HEK293T (cell line): ENCODE measurements around the gene KASH5.

Experiments
- BHLHE40 ChIP-seq: fragments of 450-650 bp; IDR thresholded peaks from 2 replicates; pipeline ENCODE4 v1.6.1; 2016; ENCODE audit warnings: mild to moderate bottlenecking, moderate library complexity, borderline replicate concordance
- FOXK2 ChIP-seq: fragments of 450-650 bp; IDR thresholded peaks from 2 replicates; pipeline ENCODE4 v1.6.1; 2016; ENCODE audit warnings: mild to moderate bottlenecking
- FOXM1 ChIP-seq: fragments of 450-650 bp; IDR thresholded peaks from 2 replicates; pipeline ENCODE4 v1.6.1; 2017; ENCODE audit warnings: mild to moderate bottlenecking, borderline replicate concordance
- NFRKB ChIP-seq: fragments of 450-650 bp; IDR thresholded peaks from 2 replicates; pipeline ENCODE4 v1.6.1; 2016; ENCODE audit warnings: mild to moderate bottlenecking, moderate library complexity
- SP1 ChIP-seq: fragments of 450-650 bp; IDR thresholded peaks from 2 replicates; pipeline ENCODE4 v1.6.1; 2017

DNA sequence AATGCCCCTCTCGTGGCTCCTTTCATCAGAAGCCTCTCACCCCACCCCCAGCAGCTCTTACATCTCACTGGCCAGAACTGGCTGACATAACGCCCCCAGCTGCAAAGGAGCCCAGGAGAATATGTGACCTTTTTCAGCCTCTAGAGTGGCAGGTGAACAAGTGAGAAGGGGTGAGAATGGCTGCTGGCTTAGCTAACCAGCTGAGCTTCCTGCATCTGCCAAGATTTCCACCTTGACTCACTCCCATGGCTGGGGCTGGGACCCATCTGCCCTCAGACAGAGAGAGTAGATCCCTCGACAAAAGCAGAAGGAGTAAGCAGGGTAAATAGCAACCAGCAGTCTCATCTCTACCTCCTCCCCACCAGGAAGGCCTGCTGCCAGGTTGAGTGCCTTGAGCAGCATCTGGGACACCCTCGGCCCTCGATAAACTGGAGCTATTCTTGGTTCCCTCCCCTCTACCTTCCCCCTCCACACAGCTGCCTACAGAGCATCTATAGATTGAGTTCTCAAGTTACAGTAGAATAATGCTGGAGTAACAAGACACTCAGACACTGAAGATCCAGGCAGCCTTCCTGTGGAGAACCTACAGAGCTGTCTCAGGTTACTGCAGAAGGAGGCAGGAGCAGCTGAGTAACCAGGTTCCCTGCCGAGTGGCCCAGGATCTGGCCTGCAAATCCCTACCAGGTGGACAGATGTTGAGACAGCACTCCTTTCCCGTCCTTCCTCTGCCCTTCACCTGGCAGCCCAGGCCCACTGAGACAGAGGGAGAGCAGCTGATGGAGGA is 15.5 kb downstream of the KASH5 start:
- TF ChIP-seq BHLHE40 (no peak), SP1 (no peak), FOXK2 (no peak), FOXM1 (no peak), NFRKB (no peak)
